Activated CD4-positive, alpha-beta T cell treated with anti-CD3 and anti-CD28 coated beads, Interleukin-2, Interleukin-4, amounts not matched to agents 100 ng/mL and 50 ng/mL, durations not matched to agents 16 hours and 8 hours (primary cell): Measurements from ENCODE around the gene SUGCT.
"Not testable (repeated sequence)": the region's sequence is repeated elsewhere in the genome, so short reads cannot be mapped to it uniquely, and the experiment has no call there.

Source experiments
- DNase-seq: peaks from one replicate; pipeline ENCODE4 v3.0.0-alpha.2; 2020; ENCODE audit warnings: low spot score

SUGCT gene

GRCh38 chr7:40263752-40264390, 129.1 kb downstream of the SUGCT start:
- no peak for DNase-seq

GRCh38 chr7:40267583-40267982, 132.8 kb downstream of the SUGCT start:
- DNase-seq = no peak

- not testable (repeated sequence) for DNase-seq
Observed at GRCh38 chr7:40268810-40269209, 134.0 kb downstream of the SUGCT start.

GRCh38 chr7:40276061-40276460, 141.3 kb downstream of the SUGCT start:
- no peak for DNase-seq

- no peak for DNase-seq
Observed at GRCh38 chr7:40279991-40280390, 145.2 kb downstream of the SUGCT start.

GRCh38 chr7:40282858-40283257, 148.1 kb downstream of the SUGCT start:
- no peak for DNase-seq

GRCh38 chr7:40283391-40283790, 148.6 kb downstream of the SUGCT start:
- DNase-seq = no peak

GRCh38 chr7:40288827-40289226, 154.0 kb downstream of the SUGCT start:
- DNase-seq = no peak

- DNase-seq = no peak
Observed at GRCh38 chr7:40297741-40298311, 163.0 kb downstream of the SUGCT start.

GRCh38 chr7:40298421-40298820, 163.6 kb downstream of the SUGCT start:
- DNase-seq = no peak

GRCh38 chr7:40299097-40299496, 164.3 kb downstream of the SUGCT start:
- DNase-seq = no peak

GRCh38 chr7:40300146-40300670, 165.4 kb downstream of the SUGCT start:
- DNase-seq = no peak

GRCh38 chr7:40301486-40302068, 166.8 kb downstream of the SUGCT start:
- DNase-seq = no peak

- no peak for DNase-seq
Observed at GRCh38 chr7:40303996-40304395, 169.2 kb downstream of the SUGCT start.

- no peak for DNase-seq
Observed at GRCh38 chr7:40305229-40305628, 170.4 kb downstream of the SUGCT start.

- no peak for DNase-seq
Observed at GRCh38 chr7:40306025-40306424, 171.2 kb downstream of the SUGCT start.

- DNase-seq = no peak
Observed at GRCh38 chr7:40306596-40306995, 171.8 kb downstream of the SUGCT start.

GRCh38 chr7:40310258-40310657, 175.5 kb downstream of the SUGCT start:
- DNase-seq = no peak

- peak; percentile 11 for DNase-seq
Observed at GRCh38 chr7:40311307-40311706, 176.5 kb downstream of the SUGCT start.

- DNase-seq = no peak
Observed at GRCh38 chr7:40315277-40315676, 180.5 kb downstream of the SUGCT start.

- no peak for DNase-seq
Observed at GRCh38 chr7:40316176-40316575, 181.4 kb downstream of the SUGCT start.

- DNase-seq = no peak
Observed at GRCh38 chr7:40324914-40325313, 190.1 kb downstream of the SUGCT start.

GRCh38 chr7:40327113-40327512, 192.3 kb downstream of the SUGCT start:
- DNase-seq = no peak

- no peak for DNase-seq
Observed at GRCh38 chr7:40327873-40328272, 193.1 kb downstream of the SUGCT start.
